ENCODE measurements around the gene ARFGAP1. TPM values are rescaled to one million over a fixed set of nuclear protein-coding genes. Genes with fewer than 3 reads are reported as not detected.

Gene ARFGAP1
- total RNA-seq, 1 donor from 2014 or later: 94.9 TPM

- DNase-seq (ENCODE audit: low spot score): no peak
These were observed 34.3 kb downstream of the ARFGAP1 start for GRCh38 chr20:63306673-63307537.

DNA sequence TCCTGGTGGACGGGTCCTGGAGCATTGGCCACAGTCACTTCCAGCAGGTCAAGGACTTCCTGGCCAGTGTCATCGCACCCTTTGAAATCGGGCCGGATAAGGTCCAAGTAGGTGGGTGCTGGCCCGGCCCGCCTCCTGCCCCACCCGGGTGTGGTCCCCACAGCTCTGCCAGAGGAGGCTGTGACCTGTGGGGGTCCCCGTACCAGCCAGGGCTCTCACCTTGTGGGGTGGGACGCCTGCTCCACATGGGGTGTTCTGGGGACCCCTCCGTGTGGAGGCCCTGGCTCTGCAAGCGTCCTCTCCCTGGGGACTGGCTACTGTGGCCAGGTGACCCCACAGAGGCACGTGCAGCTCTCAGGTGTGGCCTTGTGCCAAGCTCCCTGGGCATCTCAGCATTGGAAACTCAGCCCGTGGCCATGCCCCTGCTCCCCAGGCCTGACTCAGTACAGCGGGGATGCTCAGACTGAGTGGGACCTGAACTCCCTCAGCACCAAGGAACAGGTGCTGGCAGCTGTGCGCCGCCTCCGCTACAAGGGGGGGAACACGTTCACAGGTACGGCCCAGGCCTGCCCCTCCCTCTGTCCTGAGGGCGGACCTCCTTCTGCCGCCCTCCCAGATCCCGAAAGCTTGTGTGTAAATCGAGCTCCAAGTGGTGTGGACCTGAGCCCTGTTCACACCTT lies 35.1 kb downstream of the ARFGAP1 start:
- DNase-seq (ENCODE audit: low spot score): no peak

GRCh38 chr20:63308218-63308911 lies 35.8 kb downstream of the ARFGAP1 start:
- no peak for DNase-seq (ENCODE audit: low spot score)

GRCh38 chr20:63309261-63310071 lies 36.9 kb downstream of the ARFGAP1 start:
- DNase-seq (ENCODE audit: low spot score): no peak

- DNase-seq (ENCODE audit: low spot score): no peak
These were observed 37.8 kb downstream of the ARFGAP1 start for GRCh38 chr20:63310265-63310991.

GRCh38 chr20:63311186-63311832 lies 38.7 kb downstream of the ARFGAP1 start:
- DNase-seq (ENCODE audit: low spot score): no peak

DNA sequence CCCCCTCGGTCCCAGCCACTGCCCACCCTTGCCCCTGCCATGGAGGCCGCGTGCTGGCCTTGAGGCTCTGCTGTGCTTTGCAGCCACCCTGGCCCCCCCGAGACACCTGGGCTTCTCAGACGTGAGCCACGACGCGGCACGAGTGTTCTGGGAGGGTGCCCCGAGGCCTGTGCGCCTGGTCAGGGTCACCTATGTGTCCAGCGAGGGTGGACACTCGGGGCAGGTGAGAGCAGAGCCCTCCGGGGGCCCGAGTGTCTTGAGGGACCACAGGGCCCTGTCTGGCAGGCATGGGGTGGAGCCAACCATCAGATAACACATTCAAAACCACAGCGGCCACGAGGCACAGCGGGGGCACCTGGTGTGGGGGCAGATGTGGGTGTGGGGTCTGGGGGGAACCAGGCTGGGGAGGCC lies 39.2 kb downstream of the ARFGAP1 start:
- no peak for DNase-seq (ENCODE audit: low spot score)

DNA sequence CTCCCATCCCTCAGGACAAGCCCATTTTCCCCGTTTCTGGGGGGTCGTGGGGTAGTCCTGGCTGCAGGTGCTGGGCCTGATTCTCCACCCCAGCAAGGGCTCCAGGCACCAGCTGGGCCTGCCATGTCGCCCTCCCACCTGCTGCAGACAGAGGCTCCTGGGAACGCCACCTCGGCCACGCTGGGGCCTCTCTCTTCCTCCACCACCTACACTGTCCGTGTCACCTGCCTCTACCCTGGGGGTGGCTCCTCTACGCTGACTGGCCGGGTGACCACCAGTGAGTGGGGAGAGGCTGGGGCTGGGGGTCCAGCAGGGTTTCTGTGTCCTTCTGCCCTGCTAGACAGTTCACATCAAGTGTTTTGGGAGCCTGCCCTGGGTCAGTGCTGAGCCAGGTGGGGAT lies 39.7 kb downstream of the ARFGAP1 start:
- no peak for DNase-seq (ENCODE audit: low spot score)

GRCh38 chr20:63312690-63313348 lies 40.2 kb downstream of the ARFGAP1 start:
- DNase-seq (ENCODE audit: low spot score): peak; percentile 40

DNA sequence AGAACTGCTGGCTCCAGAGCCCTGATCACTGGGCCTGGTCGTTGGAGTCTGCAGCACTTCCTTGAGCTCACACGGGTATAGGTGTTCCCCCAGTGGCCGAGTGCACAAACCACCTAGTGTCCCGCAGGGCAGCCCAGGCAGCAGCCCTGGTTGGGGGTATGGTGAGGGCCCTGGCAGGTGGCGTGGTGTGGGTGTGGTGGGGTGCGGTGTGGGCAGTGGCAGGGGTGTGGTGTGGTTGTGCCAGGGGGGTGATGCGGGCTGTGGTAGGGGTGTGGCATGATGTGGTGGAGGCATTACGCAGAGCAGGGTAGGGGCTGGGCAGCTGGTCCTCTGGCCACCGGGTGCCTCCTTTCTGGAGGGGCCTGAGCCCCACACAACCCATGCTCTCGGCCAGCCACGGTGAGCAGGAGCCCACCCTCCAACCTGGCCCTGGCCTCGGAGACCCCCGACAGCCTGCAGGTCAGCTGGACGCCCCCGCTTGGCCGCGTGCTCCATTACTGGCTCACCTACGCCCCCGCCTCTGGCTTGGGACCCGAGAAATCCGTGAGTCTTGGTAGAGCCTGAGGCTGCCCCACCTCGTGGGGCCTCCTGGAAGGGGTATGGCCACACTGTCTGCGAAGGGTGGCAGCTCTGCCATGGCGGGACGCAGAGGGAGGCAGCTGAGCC lies 40.9 kb downstream of the ARFGAP1 start:
- DNase-seq (ENCODE audit: low spot score): no peak

DNA sequence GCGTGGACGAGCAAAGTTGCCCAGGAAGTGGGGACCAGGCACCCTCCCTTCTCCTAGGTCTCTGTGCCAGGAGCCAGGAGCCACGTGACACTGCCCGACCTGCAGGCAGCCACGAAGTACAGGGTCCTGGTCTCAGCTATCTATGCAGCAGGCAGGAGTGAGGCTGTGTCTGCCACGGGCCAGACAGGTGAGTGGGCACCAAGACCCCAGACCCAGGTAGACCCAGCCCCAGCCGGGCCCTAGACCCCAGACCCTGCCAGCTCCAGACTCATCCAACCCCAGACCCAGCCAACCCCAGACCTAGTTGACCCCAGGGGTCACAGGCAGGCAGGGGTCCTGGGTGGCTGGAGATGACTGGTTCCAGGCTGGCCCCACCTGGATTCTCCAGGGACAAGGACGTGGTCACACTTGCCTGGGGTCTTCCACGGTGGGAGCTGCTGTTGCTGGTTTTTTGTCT lies 41.4 kb downstream of the ARFGAP1 start:
- DNase-seq (ENCODE audit: low spot score): no peak

DNA sequence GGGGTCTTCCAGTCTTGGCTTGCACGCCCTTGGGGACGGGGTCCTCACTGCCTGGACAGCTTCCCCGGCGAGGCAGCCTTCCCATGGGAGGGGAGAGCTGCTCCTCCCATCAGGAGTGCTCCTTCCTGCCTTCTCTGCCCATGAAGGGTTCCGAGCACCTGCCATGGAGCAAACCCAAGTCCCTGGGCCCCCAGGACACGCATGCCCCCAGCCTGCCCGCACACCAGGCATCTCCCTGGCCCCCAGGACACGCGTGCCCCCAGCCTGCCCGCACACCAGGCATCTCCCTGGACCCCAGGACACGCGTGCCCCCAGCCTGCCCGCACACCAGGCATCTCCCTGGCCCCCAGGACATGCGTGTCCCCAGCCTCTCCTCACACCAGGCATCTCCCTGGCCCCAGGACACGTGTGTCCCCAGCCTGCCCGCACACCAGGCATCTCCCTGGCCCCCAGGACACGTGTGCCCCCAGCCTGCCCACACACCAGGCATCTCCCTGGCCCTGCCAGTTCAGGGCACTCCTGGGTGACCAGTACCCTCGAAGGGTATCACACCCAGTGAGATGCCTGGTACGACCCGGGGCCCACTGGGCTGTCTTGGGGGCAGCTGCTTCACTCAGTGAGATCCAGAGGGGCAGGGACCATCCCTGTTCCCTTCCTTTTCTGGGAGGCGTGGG lies 42.1 kb downstream of the ARFGAP1 start:
- no peak for DNase-seq (ENCODE audit: low spot score)

GRCh38 chr20:63315240-63315689 lies 42.7 kb downstream of the ARFGAP1 start:
- DNase-seq (ENCODE audit: low spot score): no peak

GRCh38 chr20:63315731-63316491 lies 43.3 kb downstream of the ARFGAP1 start:
- no peak for DNase-seq (ENCODE audit: low spot score)

GRCh38 chr20:63316502-63316921 lies 43.9 kb downstream of the ARFGAP1 start:
- no peak for DNase-seq (ENCODE audit: low spot score)

DNA sequence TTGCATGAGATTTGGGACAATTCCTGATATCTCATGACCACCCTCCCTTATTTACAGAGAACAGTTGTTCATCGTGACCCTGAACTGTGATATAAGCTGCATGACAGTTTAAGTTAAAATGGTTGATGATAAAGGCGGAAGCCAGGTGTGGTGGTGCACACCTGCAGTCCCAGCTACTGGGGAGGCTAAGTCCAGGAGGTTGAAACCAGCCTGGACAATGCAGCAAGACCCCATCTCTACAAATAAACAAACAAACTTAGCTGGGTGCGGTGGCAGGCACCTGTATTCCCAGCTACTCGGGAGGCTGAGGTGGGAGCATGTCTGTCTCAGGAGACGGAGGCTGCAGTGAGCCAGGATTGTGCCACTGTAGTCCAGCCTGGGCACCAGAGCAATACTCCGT lies 44.4 kb downstream of the ARFGAP1 start:
- no peak for DNase-seq (ENCODE audit: low spot score)

DNA sequence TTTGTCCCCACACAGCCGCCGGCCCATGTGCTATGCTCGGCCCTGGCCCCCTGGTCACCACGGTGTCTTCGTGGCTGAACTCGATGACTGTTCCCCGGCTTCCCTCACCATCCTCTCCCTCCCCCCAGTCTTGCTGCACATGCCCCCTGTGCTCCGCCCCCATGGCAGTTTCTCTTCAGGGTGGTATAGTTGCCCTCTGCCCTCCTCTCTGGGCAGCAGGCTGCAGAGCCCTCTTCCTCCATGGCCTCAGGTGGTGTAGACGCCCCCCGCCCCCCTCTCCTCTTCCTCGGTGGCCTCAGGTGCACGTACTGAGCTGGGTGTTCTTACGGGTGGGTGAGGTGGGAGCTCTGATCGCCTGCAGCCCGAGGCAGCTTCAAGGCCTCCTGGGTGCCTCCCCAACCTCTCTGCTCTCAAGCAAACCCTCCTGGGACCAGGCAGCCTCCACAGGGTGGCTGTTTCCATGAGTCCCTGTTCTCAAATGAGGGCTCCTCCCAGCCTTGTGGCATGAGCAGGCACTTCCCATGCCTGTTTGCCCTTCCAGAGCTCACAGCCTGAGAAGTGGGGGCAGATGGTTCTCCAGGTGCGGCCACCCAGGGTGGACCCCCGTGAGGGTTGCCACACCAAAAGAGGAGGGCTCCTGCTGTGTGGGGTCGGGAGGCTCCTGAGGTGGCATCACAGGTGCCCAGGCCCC lies 45.1 kb downstream of the ARFGAP1 start:
- no peak for DNase-seq (ENCODE audit: low spot score)

All from umbilical cord (tissue), 2 donors.